Activated T-cell treated with anti-CD3 and anti-CD28 coated beads, Interleukin-2, amount 50 U/mL, for 48 hours (primary cell): ENCODE results near the gene HOXB2.
A peak's percentile ranks its signal among the peaks of the same experiment; 100 is the strongest.
"Not testable (repeated sequence)": the region's sequence is repeated elsewhere in the genome, so short reads cannot be mapped to it uniquely, and the experiment has no call there.

Source experiments
- DNase-seq, 2 experiments: peaks; one replicate each; pipeline ENCODE4 v3.0.0-alpha.2; 2020

Gene HOXB2

DNA sequence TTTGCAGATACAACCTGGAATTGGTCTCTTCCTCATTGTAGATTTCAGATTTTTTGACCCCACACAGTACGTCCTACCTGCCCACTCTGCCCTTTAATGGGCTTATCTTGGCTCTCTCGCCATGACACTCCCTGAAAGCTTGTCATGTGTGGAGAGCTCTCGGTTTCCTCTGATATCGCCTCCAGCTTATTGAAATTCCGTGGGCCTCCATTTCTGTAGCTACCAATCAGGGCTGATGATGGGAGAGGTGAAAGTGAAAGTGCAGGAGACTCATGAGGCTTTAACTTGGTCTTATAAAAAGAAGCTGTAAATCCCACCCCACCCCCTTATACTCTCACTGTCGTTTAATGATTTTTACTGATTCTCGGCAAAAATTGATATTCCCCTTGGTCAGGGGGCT lies 31.8 kb downstream of the HOXB2 start:
- no peak for DNase-seq

DNA sequence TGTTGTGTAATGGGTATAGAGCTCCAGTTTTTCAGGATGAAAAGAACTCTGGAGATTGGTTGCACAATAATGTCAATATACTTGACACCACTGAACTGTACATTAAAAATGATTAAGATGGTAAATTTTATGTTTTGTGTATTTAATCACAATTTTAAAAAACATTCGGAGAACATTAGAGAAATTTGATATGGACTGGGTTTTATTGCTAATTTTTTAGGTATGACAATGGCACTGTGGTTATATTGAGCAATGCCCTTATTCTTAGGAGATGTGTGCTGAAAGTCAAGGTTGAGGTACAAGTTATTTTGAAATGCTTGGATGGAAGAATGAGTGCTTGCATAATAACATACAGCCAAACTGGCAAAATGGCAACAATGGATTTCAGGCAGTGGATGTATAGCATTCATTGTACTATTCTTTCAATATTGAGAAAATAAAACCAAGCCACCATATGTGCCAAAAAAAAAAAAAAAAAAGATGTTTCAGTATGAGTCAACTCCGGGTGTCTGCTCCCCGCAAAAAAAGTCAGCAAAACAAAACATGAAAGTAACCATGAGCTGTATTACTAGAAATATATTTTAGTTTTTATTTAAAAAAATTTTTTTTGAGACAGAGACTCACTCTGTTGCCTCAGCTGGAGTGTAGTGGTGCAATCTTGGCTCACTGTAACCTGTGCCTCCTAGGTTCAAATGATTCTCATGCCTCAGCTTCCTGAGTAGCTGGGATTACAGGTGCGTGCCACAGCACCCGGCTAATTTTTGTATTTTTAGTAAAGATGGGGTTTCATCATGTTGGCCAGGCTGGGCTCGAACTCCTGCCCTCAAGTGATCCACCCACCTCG lies 33.9 kb downstream of the HOXB2 start:
- peak; percentile 37 to 38 for DNase-seq

DNA sequence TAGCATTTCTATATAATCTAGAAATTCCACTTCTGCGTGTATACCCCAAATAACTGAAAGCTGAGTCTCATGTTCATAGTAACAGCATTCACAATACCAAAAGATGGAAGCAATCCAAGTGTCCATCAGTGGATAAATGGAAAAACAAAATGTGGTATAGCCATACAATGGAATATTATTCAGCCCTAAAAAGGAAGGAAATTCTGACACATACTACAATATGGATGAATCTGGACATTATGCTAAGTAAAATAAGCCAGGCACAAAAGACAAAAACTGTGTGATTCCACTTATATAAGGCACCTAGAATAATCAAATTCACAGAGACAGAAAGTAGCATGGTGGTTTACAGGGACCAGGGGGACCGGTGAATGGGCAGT lies 34.5 kb downstream of the HOXB2 start:
- no peak for DNase-seq

DNA sequence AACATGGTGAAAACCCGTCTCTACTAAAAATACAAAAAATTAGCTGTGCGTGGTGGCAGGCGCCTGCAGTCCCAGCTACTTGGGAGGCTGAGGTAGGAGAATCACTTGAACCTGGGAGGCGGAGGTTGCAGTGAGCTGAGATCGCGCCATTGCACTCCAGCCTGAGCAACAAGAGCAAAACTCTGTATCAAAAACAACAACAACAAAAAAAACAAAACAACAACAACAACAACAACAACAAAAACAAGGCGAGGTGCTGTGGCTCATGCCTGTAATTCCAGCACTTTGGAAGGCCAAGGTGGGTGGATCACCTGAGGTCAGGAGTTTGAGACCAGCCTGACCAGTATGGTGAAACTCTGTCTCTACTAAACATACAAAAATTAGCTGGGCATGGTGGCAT lies 35.2 kb downstream of the HOXB2 start:
- not testable (repeated sequence) for DNase-seq

DNA sequence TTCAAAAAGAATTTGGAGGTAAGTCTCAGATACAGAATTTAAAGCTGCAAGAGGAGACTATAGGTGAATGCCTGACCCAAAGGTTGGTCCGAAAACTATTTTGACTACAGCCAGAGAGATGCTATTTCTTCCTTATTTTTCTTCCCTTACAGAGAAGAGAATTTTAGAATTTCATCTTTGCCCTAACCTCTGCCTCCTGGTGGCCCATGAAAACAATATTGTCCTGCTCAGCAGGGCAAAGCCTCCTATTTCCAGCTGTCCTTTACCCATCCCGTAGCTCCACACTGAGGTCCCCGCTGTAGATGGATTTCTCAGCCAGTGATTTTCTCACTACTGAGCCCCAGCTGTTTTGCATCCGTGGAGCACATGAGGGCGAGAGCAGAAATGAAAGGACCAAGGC lies 38.7 kb downstream of the HOXB2 start:
- no peak for DNase-seq

DNA sequence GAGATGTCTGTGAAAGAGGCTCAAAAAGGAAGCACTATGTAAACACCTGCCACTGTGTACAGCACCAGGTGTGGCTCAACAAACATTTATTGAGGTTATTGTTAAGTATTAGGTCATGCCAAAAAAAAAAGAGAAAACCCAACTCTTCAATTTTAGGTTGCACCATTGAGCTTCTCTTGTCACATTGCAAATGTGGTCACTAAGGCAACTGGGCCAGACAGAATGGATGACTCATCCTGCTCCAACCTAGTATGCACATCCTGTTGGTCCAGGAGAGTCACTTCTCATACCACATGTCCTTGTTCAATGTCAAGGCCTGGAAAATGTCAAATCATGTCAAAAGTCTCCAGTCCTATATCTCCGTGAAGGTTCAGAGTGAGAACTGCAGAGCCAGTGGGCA lies 39.1 kb downstream of the HOXB2 start:
- peak in 1 of 2 experiments; percentile 37 for DNase-seq

DNA sequence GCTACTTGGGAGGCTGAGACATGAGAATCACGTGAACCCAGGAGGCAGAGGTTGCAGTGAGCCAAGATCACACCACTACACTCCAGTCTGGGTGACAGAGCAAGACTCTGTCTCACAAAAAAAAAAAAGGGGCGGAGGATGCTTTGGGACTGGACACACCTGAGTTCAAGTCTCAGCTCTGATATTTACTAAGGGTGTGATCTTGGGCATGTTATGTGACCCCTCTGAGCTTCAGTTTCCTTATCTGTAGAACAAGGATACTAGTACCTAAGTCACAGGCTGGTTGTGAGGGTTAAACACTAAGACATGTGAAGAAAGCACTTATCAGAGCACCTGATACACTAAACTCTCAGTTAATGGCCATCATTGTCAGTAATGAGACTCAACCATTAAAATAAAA lies 40.0 kb downstream of the HOXB2 start:
- DNase-seq, result no peak

DNA sequence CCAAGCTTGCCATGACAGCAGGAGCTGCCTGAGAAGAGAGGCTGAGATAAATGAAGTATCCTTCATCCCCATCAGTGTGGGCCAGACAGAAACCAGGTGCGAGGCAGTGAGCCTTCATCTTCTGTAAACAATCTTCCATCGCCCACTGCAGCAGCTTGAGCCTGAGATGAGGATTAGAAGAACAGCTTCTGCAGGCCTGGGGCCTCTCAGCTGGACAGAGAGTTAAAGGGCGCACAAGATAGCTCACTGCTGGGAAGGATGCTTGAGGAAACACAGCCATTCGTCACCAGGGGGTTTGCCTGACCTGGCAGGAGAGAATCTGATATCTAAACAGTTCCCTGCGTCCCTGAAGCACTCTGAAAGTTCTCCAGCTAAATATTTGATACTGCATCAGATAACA lies 41.2 kb downstream of the HOXB2 start:
- no peak for DNase-seq

DNA sequence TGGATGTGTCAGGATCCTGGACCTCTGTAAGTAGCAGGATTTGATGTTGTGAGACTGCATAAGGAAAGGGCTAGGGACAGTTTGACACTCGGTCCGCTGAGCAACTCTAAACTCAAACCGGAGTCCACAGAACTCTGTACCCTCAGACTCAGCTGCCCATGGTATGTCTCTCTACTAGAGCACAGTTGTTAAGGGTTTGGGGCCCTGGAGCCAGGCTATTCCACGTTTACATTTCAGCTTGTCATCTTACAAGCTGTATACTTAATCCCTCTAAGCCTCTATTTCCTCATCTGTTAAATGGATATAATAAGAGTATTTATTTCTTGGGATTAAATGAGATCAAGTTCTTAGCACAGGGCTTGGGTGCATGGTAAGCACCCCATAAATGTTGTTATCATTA lies 42.0 kb downstream of the HOXB2 start:
- DNase-seq, result no peak

DNA sequence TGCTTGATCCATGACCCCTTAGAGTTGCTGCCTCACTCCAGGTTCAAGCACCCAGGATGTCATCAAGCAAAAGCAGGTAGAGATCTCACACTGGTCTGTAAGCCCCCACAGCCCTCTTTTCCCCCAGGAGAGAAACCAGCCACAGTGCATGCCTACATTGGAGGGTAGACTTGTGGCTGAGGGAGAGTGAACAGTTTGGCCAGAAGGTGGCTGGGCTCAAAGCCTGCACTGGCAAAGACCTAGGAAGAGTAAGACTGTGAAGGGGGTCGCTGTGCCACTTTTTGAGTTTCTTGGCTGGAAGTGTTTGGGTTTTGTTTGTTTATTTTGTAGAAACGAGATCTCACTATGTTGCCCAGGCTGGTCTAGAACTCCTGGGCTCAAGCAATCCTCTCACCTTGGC lies 42.6 kb downstream of the HOXB2 start:
- DNase-seq, result no peak

DNA sequence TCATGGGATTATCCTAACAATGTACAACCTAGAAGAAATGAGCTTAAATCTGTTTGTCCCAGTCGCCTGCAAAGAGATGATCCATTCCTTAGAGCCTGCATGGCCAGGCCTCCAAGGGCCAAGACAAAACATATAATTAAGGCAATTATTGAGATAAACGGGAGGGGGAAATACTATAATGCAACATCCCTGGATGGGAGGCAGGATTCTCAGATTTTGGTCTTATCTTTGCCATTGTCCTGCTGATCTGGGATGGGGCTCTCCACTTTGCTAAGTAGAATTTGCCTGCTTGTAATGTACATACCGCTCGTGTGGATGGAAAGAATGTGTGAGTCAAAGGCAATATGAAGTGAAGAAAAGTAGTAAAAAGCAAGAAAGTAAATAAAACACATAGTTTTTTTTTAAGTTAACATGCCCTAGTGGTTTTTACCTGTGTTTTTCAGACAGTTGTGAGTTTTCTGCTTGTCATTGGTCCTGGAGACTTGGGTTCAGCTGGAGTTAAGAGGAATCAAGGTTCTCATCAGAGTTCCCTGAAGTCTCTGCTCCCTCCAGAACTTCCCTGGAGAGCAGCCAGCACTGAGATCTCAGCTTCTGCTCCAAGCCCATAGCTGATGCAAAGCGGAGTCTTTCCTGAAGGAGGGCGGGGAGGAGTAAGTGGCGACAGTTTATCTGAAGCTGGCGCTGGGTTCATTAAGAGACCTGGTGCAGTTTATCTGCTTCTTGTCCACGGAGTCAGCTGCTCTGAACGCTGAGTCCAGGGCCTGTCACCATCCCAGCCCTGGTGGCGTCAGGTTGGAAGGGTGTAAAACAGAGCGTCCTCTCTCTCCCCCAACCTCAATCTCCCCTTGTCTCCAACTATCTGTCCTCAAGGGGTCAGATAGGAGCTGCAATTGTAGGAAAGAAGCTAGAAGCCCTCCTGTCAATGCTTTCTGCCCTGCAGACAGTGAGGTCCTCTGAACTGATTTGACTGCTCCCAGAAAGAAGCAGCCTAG lies 44.2 kb downstream of the HOXB2 start:
- no peak for DNase-seq

DNA sequence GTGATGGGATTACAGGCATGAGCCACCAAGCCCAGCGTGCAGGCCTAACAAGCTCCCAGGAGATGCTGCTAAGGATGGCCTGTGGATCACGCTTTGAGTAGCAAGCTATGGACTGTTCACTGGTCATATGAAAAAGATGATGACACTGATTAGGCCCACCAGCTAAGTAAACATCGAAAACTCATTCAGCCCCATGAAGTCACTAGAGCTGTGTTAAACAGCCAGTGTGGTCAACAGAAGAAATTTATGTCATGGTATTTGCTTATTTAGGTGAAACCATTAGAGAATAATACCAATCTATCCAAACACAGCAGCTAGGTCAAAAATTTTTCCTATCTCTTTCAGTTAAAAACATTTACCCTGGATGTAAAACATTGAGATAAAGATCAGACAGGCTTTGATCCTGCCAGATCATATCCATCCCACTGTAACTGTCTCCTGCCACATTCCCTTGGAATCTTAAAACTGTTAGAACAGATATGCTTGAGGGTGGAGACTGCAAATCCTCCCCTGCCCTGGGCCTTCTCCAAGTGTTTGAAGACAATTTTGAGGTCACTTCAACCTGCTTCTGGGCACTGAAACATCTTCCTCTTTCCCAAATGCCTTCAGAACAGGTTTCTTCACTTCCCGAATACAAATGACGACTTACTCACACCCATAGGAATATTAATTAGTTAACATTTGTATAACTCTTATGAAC lies 45.0 kb downstream of the HOXB2 start:
- DNase-seq, result no peak

DNA sequence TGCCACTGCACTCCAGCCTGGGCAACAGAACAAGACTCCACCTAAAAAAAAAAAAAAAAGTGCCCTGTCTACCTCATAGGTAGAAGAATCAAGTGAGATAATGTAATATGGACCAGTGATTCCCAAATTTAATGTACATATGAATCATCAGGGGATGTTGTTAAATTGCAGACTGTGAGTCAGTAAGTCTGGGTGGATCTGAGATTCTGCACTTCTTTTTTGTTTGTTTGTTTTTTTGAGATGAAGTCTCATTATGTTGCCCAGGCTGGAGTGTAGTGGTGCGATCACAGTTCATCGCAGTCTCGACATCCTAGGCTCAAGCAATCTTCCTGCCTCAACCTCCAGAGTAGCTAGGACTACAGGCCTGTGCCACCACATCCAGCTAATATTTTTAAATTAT lies 45.7 kb downstream of the HOXB2 start:
- no peak for DNase-seq

DNA sequence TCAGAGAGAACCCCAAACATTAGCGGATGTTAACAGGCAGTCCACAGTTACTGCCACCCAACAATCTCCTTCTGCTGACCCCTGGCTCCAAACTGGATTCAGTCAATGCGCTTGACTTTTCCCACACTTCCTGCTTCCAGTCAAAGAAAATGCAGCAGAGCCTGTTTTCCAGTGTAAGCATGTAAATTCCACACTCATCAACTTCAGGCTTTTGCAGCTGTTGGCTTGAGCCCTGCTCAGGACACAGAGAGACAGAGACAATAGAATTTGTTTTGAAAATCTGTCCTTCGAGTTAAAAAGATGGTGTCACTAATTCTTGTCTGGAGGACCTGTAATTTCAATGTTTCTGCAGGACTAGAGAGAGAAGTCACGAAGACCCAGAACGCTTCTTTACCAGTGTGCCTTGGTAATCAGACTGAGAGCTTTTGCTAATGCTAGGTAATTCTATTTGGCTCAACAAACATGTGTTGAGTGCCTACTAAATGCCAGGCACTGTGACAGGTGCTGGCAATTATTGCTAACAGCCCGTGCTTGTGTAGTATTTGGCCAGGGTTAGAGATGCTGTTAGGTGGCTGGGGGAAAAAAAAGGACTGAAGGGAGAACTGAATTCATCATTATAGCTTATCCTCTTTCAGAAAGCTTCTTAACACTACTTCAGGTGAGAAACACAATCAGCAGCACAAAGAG lies 46.6 kb downstream of the HOXB2 start:
- no peak for DNase-seq

DNA sequence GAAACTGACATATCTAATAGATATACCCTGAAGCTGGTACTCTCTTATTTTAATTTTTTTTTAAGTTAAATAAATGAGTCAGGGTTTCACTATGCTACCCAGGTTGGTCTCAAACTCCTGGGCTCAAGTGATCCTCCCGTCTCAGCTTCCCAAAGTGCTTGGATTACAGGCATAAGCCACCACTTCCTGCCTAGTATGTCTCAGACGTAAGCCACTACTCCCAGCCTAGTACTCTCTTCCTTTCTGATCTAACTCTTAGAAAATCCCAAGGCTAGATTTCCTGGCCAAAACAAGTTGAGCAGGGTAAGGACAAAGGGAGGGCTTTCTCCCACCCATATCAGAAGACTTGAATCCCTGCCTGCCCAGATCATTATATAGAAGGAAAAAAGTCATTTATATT lies 47.8 kb downstream of the HOXB2 start:
- DNase-seq, result no peak

DNA sequence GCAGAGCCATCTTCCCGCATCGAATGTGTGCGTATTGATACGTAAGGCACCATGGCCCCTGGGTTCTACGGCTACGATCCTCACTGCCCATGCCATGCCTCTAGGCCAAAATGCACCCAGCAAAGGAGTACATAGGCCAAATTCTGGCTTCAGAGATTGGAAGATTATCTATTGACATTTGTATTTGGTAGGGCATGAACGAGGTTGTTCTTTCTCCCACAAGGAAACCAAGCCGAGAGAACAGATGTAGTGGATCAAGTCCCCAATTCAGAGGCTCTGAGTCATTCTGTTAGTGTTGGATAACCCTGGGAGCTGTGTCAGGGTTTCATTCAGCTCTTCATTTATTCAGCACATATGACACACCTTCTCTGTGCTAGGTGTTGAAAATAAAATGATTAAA lies 50.6 kb downstream of the HOXB2 start:
- no peak for DNase-seq
